HFF-Myc (cell line): ENCODE results near the gene ZNF575.
"Not testable (repeated sequence)": the region's sequence is repeated elsewhere in the genome, so short reads cannot be mapped to it uniquely, and the experiment has no call there.

Source experiments
- DNase-seq: peaks from one replicate; pipeline ENCODE4 v3.0.0-alpha.2; 2011; ENCODE audit warnings: low read depth; ENCODE audit errors: extremely low read depth
- H3K4me3 ChIP-seq: replicated peaks from 2 replicates; pipeline ENCODE4 v1.5.1; 2011; ENCODE audit warnings: low read depth, mild to moderate bottlenecking, control low read depth, low read length
- TF ChIP-seq, protein P1 (sequence below): IDR thresholded peaks from 2 replicates; pipeline ENCODE4 v1.5.1; 2012; ENCODE audit warnings: mild to moderate bottlenecking, low read depth, low read length, control low read depth; ENCODE audit errors: missing control alignments

Gene ZNF575

DNA sequence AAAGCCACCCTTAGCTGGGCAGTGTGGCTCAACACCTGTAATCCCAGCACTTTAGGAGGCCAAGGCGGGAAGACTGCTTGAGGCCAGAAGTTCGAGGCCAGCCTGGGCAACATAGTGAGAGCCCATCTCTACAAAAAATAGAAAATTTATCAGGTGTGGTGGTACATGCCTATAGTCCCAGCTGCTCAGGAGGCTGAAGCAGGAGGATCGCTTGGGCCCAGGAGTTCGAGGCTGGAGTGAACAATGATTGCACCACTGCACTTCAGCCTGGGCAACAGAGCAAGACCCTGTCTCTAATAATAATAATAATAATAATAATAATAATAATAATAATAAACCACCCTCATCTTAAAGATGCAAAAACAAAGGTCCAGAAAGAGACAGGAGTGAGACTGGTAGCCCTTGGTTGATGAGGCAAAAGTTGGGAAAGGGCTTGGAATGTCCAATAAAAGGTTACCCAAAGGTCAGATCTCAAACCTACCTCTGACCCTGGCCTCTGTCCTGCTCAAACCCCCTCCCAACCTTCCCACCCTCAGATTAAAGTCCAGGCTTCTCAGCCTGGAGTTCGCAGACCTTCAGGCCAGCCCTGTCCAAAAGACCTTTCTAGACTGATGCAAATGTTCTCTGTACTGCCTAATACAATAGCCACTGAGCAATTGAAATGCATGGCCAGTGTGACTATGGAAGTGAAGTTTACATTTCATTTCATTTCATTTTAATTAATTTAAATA is 9.1 kb downstream of the ZNF575 start:
- TF ChIP-seq, protein P1, sequence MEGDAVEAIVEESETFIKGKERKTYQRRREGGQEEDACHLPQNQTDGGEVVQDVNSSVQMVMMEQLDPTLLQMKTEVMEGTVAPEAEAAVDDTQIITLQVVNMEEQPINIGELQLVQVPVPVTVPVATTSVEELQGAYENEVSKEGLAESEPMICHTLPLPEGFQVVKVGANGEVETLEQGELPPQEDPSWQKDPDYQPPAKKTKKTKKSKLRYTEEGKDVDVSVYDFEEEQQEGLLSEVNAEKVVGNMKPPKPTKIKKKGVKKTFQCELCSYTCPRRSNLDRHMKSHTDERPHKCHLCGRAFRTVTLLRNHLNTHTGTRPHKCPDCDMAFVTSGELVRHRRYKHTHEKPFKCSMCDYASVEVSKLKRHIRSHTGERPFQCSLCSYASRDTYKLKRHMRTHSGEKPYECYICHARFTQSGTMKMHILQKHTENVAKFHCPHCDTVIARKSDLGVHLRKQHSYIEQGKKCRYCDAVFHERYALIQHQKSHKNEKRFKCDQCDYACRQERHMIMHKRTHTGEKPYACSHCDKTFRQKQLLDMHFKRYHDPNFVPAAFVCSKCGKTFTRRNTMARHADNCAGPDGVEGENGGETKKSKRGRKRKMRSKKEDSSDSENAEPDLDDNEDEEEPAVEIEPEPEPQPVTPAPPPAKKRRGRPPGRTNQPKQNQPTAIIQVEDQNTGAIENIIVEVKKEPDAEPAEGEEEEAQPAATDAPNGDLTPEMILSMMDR: no peak
- DNase-seq: no peak

DNA sequence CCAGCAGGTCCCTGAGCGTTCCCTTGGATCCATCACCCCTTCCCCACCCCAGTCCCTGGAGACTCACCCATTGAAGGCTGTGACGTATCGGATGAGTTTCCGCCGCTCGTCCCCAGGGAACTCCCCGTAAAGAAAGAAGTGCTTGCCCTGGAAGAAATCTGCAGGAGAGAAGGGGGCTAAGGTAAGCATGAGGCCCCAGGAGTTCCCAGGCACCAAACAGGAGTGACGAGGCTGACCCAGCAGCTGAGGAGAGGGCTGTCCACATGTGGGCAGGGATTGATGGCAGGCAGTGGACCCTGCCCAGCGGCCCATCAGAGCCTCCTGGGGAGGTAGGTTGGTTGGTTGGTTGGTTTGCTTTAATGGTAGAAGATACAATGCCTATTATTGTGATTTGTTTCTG is 11.1 kb downstream of the ZNF575 start:
- no peak overlapping the region for H3K4me3 ChIP-seq
- no peak for DNase-seq
- TF ChIP-seq, protein P1: no peak

More for the DNA sequence above, 9.1 kb downstream of the ZNF575 start:
- no peak overlapping the region for H3K4me3 ChIP-seq

DNA sequence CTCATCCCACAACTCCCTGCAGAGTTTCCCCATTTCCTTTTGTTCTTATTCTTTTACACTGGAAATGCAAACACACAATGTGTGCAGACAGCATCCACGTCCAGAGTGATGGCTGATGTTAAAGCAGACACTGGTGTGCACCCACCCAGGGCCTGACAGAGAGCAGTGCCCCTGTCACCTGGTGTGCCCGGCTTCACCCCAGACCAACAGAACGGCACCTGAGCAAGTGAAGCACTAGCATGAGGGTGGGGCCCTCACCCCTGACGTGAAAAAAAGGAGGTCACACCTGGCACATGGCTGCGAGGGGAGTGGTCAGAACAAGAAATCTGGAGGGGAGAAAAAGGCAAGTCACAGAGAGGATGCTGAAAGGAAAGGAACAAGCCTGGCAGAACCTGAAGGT is 12.3 kb downstream of the ZNF575 start:
- DNase-seq: no peak
- H3K4me3 ChIP-seq: no peak overlapping the region
- TF ChIP-seq, protein P1: no peak

DNA sequence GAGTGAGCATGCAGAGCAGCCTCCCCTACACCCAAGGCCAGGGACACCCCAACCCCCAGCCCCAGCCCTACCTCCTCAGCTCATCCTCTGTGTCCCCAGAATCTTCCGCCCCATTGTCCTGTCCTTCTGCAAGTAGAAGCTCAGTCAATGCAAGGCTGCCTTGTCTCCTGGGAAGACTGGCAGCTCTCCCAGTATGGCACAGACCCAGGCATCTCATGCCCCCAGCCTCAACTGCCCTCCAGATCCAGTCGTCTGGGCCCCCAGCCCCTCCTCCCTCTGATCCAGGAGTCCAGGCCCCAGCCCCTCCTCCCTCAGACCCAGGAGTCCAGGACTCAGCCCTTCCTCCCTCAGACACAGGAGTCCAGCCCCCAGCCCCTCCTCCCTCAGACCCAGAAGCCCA is 13.0 kb downstream of the ZNF575 start:
- TF ChIP-seq, protein P1: no peak
- no peak for DNase-seq
- H3K4me3 ChIP-seq: no peak overlapping the region

DNA sequence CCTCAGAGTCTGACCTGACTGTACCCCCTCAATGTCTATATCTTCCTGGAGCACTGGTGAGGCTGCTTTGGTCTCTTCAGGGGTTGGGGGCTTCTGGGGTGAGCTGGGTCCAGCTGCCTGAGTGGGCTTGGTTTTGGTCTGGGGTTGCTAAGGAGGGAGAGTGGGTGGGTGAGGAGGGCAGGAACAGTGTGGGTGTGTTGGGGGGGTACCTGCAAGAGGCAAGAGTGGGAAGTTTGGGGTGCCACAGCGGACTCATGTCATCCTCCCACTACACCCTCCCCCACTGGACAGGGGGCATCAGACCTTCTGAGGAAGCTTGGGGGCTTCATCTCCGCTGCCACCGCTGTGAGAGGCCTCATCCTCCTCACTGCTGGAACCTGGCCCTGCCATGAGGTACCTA is 13.6 kb downstream of the ZNF575 start:
- DNase-seq: no peak
- H3K4me3 ChIP-seq: no peak overlapping the region
- TF ChIP-seq, protein P1: no peak

DNA sequence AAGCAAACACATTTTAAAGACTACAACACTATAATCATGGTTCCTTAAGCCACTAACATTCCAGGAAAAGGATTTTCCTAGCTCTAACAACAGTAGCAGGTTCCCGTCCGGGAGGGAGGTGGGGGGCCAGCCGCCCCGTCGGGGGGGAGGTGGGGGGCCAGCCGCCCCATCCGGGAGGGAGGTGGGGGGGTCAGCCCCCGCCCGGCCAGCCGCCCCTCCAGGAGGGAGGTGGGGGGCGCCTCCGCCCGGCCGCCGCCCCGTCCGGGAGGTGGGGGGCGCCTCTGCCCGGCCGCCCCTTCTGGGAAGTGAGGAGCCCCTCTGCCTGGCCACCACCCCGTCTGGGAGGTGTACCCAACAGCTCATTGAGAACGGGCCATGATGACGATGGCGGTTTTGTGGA is 14.9 kb downstream of the ZNF575 start:
- H3K4me3 ChIP-seq, DNase-seq: not testable (repeated sequence)

DNA sequence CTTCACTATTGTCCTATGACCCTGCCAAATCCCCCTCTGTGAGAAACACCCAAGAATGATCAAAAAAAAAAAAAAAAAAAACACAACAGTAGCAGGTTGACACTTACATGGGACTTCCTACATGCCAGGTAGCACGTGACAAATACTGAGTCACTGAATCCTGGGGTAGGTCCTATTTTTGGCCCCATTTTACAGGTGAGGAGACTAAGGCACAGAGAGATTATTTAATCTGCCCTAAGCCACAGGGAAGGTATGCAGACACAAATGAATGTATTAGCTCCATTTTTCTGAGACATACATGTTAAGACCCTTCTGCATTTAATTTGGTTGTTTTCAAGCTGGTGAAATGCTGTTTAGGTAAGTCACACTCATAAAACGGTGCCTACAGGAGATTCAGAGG is 15.7 kb downstream of the ZNF575 start:
- H3K4me3 ChIP-seq: no peak overlapping the region
- TF ChIP-seq, protein P1: no peak
- DNase-seq: no peak
